GM21528 (cell line): ENCODE measurements around the gene PML.
A peak's percentile ranks its signal among the peaks of the same experiment; 100 is the strongest.

Experiments
- ATAC-seq: cut with Tn5 transposase; IDR thresholded peaks from one replicate; pipeline ENCODE4 v1.9.1; 2021; ENCODE audit warnings: mild to moderate bottlenecking, moderate library complexity; ENCODE audit not compliant: unreplicated experiment, low FRiP score

Gene PML

DNA sequence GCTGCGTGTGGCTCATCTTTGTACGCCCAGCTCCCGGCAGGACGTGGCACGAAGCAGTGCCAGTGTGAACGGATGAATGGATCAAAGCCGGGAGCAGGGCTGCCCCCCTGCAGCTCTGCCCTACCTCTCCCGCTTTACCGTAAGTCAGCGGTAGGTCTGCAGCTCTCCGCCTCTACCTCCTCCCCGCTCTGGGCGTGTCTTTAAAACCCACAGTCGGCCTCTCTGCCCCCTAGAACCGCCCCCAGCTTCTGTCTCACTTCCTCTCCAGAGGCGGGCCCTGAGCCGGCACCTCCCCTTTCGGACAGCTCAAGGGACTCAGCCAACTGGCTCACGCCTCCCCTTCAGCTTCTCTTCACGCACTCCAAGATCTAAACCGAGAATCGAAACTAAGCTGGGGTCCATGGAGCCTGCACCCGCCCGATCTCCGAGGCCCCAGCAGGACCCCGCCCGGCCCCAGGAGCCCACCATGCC lies at the start of gene PML:
Gene PML, plus strand, starts transcription at position 304 of the 471 bp plus-strand sequence. Its CDS starts 97 bp downstream, at position 401.
- peak; percentile 72 for ATAC-seq

GRCh38 chr15:73945130-73945508 lies 49.4 kb upstream of the PML start:
- ATAC-seq: no peak

- ATAC-seq: no peak
Observed at GRCh38 chr15:73946046-73946721, 48.3 kb upstream of the PML start.

DNA sequence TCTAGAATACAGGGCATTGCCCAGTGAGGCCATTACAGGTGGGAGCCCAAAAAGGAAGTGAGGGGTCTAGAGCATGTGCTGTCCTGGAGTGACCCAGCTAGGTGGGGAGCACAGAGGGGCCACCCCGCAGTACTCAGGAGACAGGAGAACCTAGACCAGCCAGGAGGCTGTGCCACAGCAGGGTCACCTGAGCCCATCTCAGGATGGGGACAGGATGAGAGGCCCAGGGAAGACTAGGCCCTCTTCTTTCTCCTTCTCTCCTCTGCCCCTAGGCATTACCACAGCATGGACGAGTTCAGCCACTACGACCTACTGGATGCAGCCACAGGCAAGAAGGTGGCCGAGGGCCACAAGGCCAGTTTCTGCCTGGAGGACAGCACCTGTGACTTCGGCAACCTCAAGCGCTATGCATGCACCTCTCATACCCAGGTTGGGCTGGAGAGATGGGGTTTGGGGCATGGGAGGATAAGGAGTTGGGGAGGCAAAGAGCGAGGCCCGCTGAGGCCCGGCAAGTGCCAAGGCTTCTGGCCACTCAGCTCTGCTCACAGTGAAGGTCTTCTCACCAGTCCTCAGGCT lies 47.6 kb upstream of the PML start:
- ATAC-seq: no peak

DNA sequence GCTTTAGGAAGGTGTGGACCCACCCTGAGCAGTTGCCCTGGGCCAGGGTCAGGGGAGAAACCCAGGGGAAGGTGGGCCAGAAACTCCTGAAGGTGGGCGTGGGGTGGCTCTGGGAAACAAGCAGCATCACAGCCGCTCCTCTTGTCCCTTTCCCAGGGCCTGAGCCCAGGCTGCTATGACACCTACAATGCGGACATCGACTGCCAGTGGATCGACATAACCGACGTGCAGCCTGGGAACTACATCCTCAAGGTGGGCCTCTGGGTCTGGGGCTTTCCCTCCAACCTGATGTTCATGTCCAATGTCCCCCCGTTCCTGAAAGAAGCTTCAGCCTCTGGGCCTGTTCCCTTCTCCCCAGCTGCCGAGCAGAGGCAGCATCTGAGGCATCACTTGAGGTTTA lies 46.9 kb upstream of the PML start:
- ATAC-seq: no peak

DNA sequence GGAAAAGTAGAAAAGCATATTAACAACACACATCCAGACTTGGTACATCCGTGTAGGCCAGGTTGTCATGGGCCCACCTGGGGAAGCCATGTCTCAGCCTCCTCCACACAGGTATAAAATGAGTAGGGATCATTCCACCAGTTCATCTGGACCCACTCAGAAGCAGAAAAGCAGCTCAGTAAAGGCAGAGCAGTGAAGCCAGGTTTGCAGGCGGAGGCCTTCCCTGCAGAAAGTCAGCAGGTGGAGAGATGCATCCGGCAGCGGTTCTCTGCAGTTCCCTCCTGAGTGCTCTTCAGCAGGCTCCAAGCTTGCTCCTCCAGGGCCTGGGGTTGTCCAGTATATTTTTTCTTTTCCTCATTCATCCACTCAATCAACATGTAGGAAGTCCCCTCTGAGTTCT lies 46.1 kb upstream of the PML start:
- no peak for ATAC-seq

GRCh38 chr15:73948982-73949381 lies 45.5 kb upstream of the PML start:
- ATAC-seq: no peak

- no peak for ATAC-seq
Observed at GRCh38 chr15:73949496-73949895, 45.0 kb upstream of the PML start.

- no peak for ATAC-seq
Observed at GRCh38 chr15:73950479-73950830, 44.1 kb upstream of the PML start.

GRCh38 chr15:73950831-73951561 lies 43.5 kb upstream of the PML start:
- ATAC-seq: no peak

- ATAC-seq: no peak
Observed at GRCh38 chr15:73951601-73952000, 42.9 kb upstream of the PML start.

DNA sequence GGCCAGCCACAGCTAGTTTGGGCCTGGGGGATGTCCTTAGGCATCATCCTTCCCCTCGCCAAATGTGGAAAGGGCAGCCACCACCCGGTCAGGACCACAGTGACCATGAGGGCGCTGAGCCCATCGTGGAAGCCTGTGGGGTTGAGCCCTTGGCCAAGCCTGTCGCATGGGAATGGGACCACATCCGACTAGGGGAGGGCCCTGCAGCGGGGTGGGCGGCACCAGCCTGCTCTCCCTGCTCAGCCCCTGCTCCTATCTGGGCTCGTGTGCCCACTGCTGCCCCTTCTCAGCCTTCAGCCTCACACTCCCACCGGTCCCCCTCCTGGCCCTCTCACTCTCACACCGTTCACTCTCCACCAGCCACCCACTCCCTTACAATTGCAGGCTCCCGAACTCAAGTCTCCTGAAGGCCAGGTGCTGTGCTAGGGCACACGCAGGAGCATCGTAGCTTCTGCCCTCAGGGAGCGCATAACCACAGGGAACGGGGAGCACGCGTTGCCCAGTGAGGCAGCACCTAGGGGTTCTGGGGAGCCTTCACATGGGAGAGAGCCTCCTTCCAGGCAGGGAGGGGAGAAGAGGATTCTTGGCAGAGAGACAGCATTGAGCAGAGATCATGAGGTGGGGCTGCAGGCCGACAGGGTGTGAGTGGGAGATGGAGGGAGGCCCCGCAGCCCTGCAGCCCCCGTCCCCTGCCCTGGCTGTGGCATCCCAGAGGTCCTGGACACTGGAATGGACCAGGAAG lies 42.2 kb upstream of the PML start:
- ATAC-seq: no peak

DNA sequence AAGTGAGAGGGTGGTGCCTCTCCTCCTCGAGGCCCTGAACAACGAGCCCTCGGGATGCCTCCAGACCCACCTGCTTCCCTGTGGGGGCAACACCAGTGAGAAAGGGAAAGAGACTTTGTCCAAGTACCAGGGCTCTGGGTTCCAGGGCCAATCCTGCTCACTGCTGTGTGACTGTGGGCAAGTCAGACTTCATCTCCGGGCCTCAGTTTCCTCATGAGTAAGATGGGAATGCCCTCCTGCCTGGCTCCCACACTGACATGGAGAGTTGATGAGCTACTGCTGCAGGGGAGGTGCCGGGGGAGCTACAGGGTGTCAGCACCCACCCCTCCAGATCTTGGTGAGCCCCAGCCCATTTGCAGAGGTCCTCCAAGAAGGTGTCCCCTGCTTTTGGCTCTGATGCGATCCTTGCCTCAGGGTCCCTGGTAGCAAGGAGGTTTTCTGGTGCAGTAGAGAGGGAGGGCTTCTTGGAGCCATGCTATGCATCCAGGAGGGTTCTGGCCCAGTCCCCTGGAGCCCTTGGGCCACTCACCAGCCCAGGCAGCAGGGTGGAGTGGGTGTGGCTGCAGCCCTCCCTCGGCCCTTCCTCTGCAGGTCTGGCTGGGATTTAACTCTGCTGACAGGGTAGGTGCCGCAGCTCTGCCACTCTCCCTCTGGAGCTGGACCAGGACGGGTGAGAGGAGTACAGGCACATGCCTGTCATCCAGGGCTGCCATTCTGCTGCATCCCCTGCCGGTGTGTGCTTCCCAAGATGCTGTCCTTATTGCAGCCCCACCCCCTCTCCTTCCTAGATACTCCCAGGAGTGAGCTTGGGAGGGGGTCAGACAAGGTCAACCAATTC lies 41.4 kb upstream of the PML start:
- no peak for ATAC-seq

DNA sequence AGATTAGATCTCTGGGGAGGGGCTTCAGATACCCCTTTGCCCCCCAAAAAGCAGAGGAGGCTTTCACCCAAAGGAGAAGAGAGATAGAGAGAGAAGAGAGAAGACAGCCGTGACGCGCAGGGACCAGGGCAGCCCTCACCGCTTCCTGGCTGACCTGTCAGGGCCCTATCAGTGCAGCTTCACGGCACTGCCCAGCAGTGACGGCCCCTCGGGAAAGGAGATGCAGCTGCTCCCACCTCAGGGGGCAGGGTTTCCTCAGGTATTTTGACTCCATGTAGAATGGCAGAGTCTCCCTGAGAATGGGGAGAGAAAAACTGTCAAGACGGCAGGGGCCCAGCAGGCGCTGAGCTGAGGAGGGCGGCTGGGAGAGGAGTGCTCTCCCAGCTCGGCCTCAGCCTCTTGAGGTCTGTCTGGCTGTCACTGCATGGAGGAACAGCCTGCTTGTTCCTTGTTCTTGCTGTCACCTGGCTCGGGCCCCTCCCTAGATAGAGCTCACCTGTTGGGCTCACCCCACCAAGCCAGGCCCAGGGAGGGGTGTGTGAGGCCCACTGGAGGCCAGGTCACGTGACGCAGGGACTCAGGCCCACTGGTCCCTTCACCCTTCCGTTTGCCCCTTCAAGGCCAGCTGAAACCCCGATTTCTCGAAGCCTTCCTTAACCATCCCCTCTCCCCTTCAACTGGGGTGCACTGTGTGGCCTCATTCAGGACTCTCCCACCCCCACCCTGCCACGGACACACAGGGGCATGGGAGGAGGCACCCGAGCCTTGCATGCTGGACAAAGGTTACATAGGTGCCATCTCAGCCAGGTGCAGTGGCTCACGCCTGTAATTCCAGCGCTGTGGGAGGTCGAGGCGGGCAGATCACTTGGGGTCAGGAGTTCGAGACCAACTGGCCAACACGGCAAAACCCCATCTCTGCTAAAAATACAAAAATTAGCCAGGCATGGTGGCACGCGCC lies 40.0 kb upstream of the PML start:
- no peak for ATAC-seq

GRCh38 chr15:73955326-73955725 lies 39.2 kb upstream of the PML start:
- ATAC-seq: no peak

DNA sequence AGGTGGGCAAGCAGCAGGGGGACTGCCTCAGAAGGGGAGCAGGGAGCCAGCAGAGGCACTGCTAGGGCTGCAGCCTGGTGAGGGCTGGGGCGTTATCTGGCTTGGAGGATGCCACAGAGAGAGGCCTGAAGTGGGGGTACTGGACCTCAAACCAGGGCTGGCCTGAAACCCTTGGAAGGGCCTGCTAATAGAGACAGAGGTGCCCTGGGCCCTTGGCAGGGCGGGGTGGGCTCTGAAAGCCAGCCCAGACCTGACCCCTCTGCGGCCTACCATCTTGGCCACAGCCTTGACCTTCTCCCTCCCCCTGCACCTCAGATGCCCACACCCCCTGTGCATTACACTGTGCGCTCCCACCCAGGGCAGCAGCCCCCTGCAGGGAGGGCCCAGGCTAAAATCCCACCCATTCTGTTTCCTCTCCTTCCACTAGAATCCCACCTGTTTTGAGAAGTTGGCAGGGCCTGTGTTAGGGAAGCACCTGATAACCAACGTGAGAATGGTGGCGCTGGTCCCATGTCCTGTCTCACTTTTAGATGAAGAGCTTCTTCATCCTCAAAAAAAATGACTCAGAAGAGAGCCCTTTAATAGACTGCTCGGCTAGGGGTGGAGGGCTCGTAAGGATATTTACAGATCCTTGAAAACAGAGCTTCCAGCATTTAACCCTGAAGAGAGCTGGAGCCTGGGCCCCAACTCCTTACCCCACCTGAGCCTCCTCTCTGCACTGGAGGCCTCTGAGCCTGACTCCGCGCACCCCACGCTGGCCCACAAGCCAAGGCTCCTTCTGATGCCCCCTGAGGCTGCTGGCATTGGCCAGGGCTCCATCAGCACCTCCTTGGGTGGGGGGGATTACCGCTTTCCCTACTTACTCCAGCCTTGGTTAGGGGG lies 38.4 kb upstream of the PML start:
- no peak for ATAC-seq

- no peak for ATAC-seq
Observed at GRCh38 chr15:73956743-73957135, 37.8 kb upstream of the PML start.

GRCh38 chr15:73957276-73957675 lies 37.2 kb upstream of the PML start:
- ATAC-seq: no peak
